ENCODE data around the gene DOK4. TPM values are rescaled to one million over a fixed set of nuclear protein-coding genes. Genes with fewer than 3 reads are reported as not detected.

Gene DOK4
- total RNA-seq, 4 donors from 2014 or later = 1.8 to 31.6 (median 24.5) TPM

DNA sequence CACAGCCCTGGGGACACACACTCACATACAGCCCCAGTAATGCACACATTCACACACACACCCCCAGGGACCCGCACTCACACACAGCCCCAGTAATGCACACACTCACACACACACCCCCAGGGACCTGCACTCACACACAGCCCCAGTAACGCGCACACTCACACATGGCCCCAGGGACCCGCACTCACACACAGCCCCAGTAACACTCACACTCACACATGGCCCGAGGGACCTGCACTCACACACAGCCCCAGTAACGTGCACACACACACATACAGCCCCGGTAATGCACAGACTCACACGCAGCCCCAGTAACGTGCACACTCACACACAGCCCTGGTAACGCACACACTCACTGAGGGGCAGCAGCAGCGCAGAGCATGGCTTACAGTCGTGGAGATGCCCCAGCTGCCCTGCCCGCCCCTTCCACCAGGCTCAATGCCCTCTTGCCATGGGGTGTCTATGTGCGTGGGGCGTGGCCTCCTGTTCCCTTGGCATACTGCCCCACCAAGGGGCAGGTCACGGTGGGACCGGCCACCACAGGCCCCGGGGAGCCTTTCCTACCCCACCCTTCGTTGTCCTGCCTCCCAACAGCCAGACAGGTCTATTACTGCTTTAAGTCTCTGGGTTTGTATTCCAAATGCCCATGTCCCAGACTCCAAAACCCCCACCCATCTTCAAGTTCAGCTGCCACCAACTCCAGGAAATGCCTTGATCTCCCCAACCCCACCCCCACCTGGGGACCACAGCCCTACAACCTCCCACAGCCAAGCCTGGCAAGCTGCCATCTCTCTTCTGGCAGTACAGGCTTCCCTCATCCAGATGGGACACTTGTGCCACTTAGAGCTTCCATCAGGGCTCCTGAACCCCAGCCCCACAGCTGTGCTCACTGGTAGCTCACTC is 47.4 kb upstream of the DOK4 start:
- Histone ChIP-seq H3K36me3 (no peaks in the 10 kb centered on the region), H3K9me3 (no peaks in the 10 kb centered on the region), H3K4me1 (peaks cover 5 to 21% of the 10 kb centered on the region in 2 donors), H3K27ac (peak overlapping the region in 1 of 2 donors; percentile 91), H3K27me3 (no peaks in the 10 kb centered on the region), H3K4me3 (no peak overlapping the region)
- no peak for TF ChIP-seq POLR2A (IDR thresholded peaks at IDR 0.05)
- TF ChIP-seq, protein P1, sequence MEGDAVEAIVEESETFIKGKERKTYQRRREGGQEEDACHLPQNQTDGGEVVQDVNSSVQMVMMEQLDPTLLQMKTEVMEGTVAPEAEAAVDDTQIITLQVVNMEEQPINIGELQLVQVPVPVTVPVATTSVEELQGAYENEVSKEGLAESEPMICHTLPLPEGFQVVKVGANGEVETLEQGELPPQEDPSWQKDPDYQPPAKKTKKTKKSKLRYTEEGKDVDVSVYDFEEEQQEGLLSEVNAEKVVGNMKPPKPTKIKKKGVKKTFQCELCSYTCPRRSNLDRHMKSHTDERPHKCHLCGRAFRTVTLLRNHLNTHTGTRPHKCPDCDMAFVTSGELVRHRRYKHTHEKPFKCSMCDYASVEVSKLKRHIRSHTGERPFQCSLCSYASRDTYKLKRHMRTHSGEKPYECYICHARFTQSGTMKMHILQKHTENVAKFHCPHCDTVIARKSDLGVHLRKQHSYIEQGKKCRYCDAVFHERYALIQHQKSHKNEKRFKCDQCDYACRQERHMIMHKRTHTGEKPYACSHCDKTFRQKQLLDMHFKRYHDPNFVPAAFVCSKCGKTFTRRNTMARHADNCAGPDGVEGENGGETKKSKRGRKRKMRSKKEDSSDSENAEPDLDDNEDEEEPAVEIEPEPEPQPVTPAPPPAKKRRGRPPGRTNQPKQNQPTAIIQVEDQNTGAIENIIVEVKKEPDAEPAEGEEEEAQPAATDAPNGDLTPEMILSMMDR (IDR thresholded peaks at IDR 0.05) = no peak
- intact Hi-C loops (cut with DNase I; ENCODE audit: low total_unique reads) = no loop called here
- peak; percentile 29 to 56 for DNase-seq

DNA sequence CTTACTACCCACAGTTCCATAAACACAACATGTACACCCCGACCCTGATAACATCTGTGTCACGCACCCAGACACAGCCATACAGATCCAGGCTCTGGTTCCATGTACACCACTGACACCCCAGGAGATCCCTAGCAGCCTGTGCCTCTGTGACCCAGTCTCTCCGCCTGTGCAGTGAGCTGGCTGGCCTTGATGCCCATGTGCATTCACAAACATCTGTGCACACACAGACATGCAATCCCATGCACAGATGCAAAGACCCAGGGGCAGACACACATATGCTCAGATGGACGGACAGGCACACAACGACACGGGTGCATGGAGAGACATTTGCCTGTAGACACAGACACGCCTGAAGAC is 46.0 kb upstream of the DOK4 start:
- TF ChIP-seq, protein P1 (IDR thresholded peaks at IDR 0.05) = no peak
- TF ChIP-seq POLR2A (IDR thresholded peaks at IDR 0.05) = no peak
- H3K4me1 ChIP-seq = peaks cover 5 to 21% of the 10 kb centered on the region in 2 donors
- no peak overlapping the region for H3K4me3 ChIP-seq
- H3K36me3 ChIP-seq = no peaks in the 10 kb centered on the region
- no peaks in the 10 kb centered on the region for H3K9me3 ChIP-seq
- intact Hi-C loops (cut with DNase I; ENCODE audit: low total_unique reads) = no loop called here
- H3K27ac ChIP-seq = no peak overlapping the region
- peak in 1 of 2 donors; percentile 11 for DNase-seq
- H3K27me3 ChIP-seq = no peaks in the 10 kb centered on the region

- no peak overlapping the region for H3K4me3 ChIP-seq
- H3K36me3 ChIP-seq = no peaks in the 10 kb centered on the region
- DNase-seq = peak; percentile 9 to 10
- peaks cover 5 to 21% of the 10 kb centered on the region in 2 donors for H3K4me1 ChIP-seq
- no peaks in the 10 kb centered on the region for H3K9me3 ChIP-seq
- no peak overlapping the region for H3K27ac ChIP-seq
- intact Hi-C loops (cut with DNase I; ENCODE audit: low total_unique reads) = no loop called here
- TF ChIP-seq POLR2A (IDR thresholded peaks at IDR 0.05) = no peak
- TF ChIP-seq, protein P1 (IDR thresholded peaks at IDR 0.05) = no peak
- H3K27me3 ChIP-seq = no peaks in the 10 kb centered on the region
Measured at GRCh38 chr16:57531635-57532265, 45.5 kb upstream of the DOK4 start.

DNA sequence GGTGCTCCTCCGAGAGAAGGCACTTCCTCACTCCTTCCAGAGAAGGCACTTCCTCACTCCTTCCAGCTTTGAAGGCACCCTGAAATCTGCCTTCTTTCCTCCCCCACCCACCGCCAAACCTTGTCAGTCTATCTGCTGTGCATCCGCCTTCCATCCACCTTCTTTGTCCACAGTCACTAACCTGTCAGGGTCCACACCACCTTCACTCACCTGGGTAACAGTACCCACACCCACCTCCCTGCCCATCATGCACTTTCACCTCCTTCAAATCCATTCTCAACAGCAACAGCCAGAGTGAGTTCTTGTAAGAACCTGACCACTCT is 44.9 kb upstream of the DOK4 start:
- H3K27me3 ChIP-seq = no peaks in the 10 kb centered on the region
- H3K27ac ChIP-seq = peak overlapping the region in 1 of 2 donors; percentile 71

More for the DNA sequence above, 44.9 kb upstream of the DOK4 start:
- H3K9me3 ChIP-seq = no peaks in the 10 kb centered on the region
- intact Hi-C loops (cut with DNase I; ENCODE audit: low total_unique reads) = no loop called here
- no peak for TF ChIP-seq POLR2A (IDR thresholded peaks at IDR 0.05)
- TF ChIP-seq, protein P1 (IDR thresholded peaks at IDR 0.05) = no peak
- peaks cover 5 to 21% of the 10 kb centered on the region in 2 donors for H3K4me1 ChIP-seq
- peak in 1 of 2 donors; percentile 11 for DNase-seq
- no peaks in the 10 kb centered on the region for H3K36me3 ChIP-seq
- H3K4me3 ChIP-seq = no peak overlapping the region

All from uterus (tissue), 4 donors.